GM19438 (cell line): ENCODE data around the gene KCNIP4.

Source experiments
- ATAC-seq: cut with Tn5 transposase; IDR thresholded peaks from one replicate; pipeline ENCODE4 v1.9.1; 2021; ENCODE audit warnings: low read depth; ENCODE audit not compliant: unreplicated experiment

Gene KCNIP4

DNA sequence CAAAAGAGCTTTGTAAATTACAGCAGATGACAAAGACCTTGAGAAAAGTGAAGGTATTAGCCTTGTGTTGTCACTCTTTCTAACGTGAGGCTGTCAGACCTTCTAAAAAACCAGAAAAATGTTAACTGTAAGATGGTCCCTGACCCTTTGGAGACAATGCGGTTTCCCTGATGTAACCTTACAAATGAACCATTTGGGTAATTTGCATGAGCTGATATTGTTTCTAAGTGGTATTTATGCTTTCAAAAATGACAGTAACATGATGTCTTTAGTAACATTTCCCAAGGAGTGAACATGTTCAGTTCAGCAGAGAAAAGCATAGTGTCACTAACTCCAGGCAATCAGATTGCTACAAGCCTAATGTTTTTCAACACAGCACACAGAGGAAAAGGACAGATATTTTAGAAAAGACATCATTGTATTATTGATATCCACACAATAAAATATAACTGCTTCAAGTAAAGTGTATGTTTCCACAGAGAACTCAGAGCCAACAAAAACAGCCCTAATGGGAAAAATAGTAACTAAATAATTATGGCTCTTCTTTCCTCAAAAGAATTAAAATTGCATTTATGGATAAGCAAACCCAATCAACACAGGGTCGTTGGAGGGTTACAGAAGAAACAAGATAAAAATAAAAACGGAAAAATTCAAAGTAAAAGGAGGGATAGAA, 434.4 kb downstream of the KCNIP4 start:
- ATAC-seq: no peak

DNA sequence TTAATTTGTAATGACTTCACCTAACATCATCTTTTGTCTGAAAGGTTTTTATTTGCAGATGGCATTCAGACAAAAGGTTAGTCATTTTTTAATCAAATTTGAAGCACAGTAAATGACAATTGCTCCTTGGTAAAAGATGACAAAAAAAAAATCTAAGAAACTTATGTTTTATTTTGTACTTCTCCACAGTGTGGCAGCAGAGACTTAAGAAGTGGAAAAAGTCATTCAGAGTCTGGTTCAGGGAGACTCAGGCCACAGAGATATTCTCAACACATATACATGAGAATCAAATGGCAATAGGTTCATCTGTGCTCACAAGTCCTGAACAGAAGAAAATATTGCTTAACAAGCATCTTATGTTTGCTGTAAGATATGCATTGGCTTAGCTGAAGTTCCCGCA, 436.2 kb downstream of the KCNIP4 start:
- no peak for ATAC-seq

GRCh38 chr4:21507439-21507838, 441.1 kb downstream of the KCNIP4 start:
- ATAC-seq: no peak

GRCh38 chr4:21490682-21491081, 457.9 kb downstream of the KCNIP4 start:
- ATAC-seq: no peak

DNA sequence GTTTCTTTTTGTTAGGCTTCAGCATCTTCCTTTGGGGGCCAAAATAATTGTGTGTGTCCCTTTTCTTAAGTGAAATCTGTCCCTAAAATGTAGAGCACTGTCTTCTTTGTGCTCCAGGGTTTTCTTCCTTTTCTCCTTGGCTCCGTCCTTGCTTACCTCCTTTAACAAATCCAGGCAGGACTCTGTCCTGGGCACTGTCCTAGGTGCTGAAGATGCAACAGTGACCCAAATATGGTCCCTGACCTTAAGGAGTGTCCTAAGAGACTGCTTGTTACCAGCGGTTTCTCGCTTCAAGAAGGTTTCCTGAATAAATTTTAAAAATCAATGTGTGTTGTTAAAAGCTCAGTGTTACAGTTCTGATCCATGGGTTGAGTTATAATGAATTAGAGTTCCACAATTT, 471.8 kb downstream of the KCNIP4 start:
- no peak for ATAC-seq

- ATAC-seq: no peak
Observed at GRCh38 chr4:21474195-21474594, 474.4 kb downstream of the KCNIP4 start.

DNA sequence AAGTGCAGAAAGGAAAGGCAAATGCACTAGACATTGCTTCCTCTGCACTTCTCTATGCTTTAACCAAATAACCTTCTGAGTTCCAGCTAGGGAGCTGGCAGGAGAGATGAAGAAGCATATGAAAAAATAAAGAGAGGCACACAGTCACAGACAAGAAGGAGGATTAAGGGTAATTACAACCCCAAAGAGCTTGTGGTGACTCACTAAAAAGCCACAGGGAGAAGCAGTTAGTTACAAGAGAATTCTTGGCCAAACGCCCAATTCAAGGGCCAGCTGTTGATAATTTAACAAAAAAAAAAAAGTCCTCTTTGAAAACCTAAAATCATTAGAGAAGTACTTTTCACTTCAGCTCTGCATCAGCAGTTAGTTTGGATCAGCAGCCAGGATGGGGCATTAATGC, 478.0 kb downstream of the KCNIP4 start:
- ATAC-seq: no peak

GRCh38 chr4:21469438-21470300, 478.9 kb downstream of the KCNIP4 start:
- ATAC-seq: no peak

- ATAC-seq: no peak
Observed at GRCh38 chr4:21467551-21467950, 481.0 kb downstream of the KCNIP4 start.

DNA sequence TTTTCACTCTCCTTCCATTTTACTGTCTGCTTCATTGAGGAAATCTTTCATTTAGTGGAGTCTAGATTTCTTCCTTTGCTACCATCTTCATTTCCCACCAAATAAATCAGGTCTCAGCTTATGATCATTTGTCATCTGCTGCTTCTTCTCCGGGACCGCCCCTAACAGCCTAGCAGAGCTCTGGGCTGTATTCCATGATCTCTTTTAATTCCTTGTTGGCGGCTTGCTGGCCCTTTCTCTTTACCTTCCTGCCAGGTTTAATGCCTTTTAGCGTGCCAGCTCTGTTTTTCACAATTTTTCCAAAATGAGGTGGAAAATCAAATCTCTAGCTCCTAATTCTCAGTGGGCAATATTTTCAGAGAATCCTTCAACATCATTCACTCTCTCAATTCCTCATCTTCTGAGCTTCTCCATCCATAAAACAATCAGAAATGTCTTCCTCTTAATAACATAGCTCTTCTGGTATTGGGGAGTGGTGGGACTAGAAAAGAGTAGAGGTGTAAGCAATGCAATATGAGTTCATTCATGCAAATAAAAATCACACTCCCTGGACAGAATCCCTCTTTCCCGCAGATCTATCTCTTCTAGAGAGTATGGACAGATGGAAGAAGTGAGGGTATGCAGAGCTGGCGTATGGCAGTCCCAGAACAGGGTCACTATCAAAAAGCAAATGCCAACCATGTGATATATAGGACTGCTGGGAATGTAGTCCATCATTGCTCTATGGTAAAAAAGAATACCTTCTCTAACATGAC, 491.3 kb downstream of the KCNIP4 start:
- ATAC-seq: no peak

- no peak for ATAC-seq
Observed at GRCh38 chr4:21454831-21455230, 493.7 kb downstream of the KCNIP4 start.

- ATAC-seq: no peak
Observed at GRCh38 chr4:21454201-21454600, 494.4 kb downstream of the KCNIP4 start.

DNA sequence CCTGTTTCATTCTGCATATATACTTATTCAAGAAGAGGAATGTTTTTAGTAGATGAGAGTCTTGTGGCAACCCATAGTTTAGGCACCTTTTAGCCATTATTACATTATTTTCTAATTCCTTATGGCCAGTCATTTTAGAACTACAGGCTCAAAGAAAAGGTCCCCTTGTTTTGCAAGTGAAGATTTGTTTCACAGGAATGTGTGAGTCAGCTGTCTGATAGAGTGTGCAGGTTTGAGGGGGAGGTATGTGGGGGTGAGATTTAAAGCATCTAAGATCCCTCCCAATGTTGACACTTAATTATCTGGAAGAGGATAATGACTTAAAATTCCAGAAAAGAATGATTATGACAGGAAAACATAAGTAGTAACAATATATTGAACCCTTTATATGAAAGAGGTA, 495.6 kb downstream of the KCNIP4 start:
- no peak for ATAC-seq

DNA sequence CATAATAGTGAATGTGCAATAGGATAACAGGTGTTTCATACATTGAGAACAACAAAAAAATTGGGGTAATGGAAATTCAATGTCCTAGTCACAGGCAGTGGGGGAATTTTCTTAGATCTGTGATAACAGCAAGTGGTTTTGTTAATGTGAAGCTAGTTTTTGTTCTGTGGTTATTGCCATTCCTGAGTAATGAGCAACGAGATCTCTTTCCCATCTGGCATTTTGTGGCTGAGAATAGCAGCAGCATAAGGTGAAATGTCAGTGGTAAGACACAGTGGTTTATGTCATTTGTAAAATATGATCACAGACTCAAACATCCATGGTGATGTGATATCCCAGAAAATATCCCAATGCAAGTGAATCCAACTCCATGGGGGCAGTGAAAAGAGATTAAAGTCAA, 497.5 kb downstream of the KCNIP4 start:
- no peak for ATAC-seq

GRCh38 chr4:21450331-21450730, 498.2 kb downstream of the KCNIP4 start:
- no peak for ATAC-seq

GRCh38 chr4:21447301-21448054, 501.1 kb downstream of the KCNIP4 start:
- no peak for ATAC-seq

- ATAC-seq: no peak
Observed at GRCh38 chr4:21420166-21420565, 528.4 kb downstream of the KCNIP4 start.

DNA sequence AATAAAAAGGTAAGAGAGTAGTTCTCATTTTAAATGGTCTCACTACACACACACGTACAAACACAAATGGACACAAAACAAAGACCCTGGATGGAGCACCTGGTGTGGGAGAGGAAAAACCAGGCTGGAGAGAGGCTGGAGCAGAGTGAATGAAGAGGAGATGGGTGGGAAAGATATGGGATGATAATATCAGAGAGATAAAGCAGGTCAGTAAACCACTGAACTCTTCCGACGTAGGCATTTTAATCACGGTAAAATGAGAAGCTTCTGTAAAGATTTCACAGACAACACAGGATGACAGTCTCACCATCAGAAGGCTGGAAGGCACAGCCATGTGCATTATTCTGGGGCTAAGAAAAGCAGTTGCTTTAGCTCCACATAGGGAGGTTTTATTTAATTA, 532.8 kb downstream of the KCNIP4 start:
- no peak for ATAC-seq

GRCh38 chr4:21413807-21414370, 534.7 kb downstream of the KCNIP4 start:
- ATAC-seq: no peak

GRCh38 chr4:21411086-21411485, 537.5 kb downstream of the KCNIP4 start:
- no peak for ATAC-seq
